ENCODE data around the gene PKIG. TPM values are rescaled to one million over a fixed set of nuclear protein-coding genes. Genes with fewer than 3 reads are reported as not detected.
A peak's percentile ranks its signal among the peaks of the same experiment; 100 is the strongest.

The PKIG gene
- total and polyA plus RNA-seq, 9 of the 15 experiments (the other 6 are each of a cell fraction or from before 2014, with no cell fraction given) = 0.13 to 7.0 (median 4.7) TPM

DNA sequence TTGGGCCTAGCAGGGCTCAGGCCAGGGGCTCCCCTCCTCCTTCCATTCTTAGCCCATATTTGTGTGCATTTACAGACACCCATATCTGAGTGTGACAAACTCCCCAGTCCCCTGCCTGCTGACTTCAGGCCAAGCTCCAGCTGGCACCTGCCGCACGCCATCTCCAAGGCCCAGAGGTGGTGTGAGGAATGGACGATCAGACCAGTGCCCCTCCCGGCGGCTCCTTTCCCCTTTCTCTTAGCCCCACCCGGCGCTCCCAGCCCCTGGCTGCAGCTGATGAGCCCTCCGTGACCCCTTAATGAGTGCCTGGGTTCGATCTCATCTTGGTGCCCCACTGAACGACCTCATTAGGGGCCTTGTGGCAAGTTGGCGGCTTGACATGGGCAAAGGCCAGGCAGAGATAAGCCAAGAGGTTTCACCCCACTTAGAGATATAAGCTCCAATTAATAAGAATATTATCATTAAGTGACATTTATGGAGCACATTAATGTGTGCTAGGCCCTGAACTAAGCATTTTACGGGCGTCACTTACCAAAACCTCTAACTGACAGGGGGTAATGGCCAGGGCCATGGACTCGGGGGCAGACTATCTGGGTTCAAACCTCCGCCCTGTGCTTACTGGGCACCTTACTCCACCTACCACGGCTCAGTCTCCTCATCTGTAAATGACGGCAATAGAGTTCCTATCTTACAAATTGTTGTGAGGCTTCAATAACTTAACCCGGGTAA lies 51.7 kb downstream of the PKIG start (continued):
- TF ChIP-seq, protein P1, sequence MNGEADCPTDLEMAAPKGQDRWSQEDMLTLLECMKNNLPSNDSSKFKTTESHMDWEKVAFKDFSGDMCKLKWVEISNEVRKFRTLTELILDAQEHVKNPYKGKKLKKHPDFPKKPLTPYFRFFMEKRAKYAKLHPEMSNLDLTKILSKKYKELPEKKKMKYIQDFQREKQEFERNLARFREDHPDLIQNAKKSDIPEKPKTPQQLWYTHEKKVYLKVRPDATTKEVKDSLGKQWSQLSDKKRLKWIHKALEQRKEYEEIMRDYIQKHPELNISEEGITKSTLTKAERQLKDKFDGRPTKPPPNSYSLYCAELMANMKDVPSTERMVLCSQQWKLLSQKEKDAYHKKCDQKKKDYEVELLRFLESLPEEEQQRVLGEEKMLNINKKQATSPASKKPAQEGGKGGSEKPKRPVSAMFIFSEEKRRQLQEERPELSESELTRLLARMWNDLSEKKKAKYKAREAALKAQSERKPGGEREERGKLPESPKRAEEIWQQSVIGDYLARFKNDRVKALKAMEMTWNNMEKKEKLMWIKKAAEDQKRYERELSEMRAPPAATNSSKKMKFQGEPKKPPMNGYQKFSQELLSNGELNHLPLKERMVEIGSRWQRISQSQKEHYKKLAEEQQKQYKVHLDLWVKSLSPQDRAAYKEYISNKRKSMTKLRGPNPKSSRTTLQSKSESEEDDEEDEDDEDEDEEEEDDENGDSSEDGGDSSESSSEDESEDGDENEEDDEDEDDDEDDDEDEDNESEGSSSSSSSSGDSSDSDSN (IDR thresholded peaks at IDR 0.05; ENCODE audit: borderline replicate concordance in 1 of 2, low read depth in 2 of 2, low read length in 2 of 2) = no peak
- no peak for TF ChIP-seq MXI1 (IDR thresholded peaks at IDR 0.05; ENCODE audit: low read depth, low read length)
- no peak for TF ChIP-seq SNRNP70 (optimal IDR thresholded peaks at IDR 0.05; ENCODE audit: low read depth, low read length)
- TF ChIP-seq ZNF140 (CRISPR knock-in tag; IDR thresholded peaks at IDR 0.05) = no peak
- no peak for TF ChIP-seq NCOA2 (IDR thresholded peaks at IDR 0.05; ENCODE audit: partially characterized antibody in 2 of 2)
- TF ChIP-seq SLC30A9 (CRISPR knock-in tag; IDR thresholded peaks at IDR 0.05) = no peak

DNA sequence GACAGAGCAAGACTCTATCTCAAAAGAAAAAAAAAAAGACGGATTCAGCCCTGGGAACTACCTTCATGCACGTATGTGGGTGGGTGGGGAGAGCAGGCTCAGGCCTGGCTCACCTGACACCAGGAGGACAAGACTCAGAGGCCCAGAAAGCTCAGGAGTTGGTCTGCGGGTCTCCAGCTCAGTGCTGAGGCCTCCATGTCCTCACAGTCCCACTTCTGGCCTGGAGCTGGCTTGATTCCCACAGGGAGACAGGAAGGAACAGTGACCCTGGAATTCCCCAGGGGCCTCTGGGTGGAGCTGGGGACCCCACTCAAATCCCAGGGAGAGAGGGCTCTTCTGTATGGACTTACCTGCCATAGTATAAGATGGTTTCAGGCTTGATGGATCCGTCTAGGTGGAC lies 53.5 kb downstream of the PKIG start:
- no peaks in the 10 kb centered on the region for H4K20me1 ChIP-seq (replicated peaks; ENCODE audit: control insufficient read depth, insufficient read depth, low read length)
- 0 out of 4 replicates have a peak overlapping the region, but pooled peaks of 1 of the 2 experiments have one; percentile 0 for H3K9ac ChIP-seq (ENCODE audit: insufficient read depth in 1 of 2, low read depth in 2 of 2, low read length in 2 of 2)
- CTCF ChIA-PET (ENCODE audit: low intra/inter-chr PET ratio) = no interaction called here
- FAIRE-seq = no peak
- no peak for DNase-seq (ENCODE audit: extremely low read depth in 1 of 4, low spot score in 3 of 4)
- peaks cover 0 to 7% of the 10 kb centered on the region in 2 experiments; a peak in 2 of 5 replicates for H3K27me3 ChIP-seq (ENCODE audit: control insufficient read depth in 2 of 2, insufficient read depth in 2 of 2, low read length in 2 of 2)
- H3K9me1 ChIP-seq (ENCODE audit: control insufficient read depth, insufficient read depth, low read length) = peaks cover 3% of the 10 kb centered on the region
- H3K27ac ChIP-seq (ENCODE audit: extremely low read depth, low read depth, low read length) = no peak overlapping the region
- no peaks in the 10 kb centered on the region for H3K79me2 ChIP-seq (ENCODE audit: control insufficient read depth, insufficient read depth, low read length)
- POLR2A ChIA-PET = interaction anchor here (1.0 to 1.2 kb wide), 2 partner anchors 10 to 83 kb away, joined by 3 read pairs; no protein-coding TSS in a partner anchor
- H3K4me2 ChIP-seq (ENCODE audit: insufficient read depth, low read length) = no peak overlapping the region
- in situ Hi-C loops (cut with MboI) = no loop called here
- no peak overlapping the region for H2AFZ ChIP-seq (ENCODE audit: low read depth, low read length)
- no peak overlapping the region for H3K4me3 ChIP-seq
- intact Hi-C loops (cut with micrococcal nuclease) = no loop called here
- no peaks in the 10 kb centered on the region for H3K9me3 ChIP-seq (replicated peaks; ENCODE audit: control insufficient read depth, insufficient read depth, low read depth, low read length)
- ATAC-seq = no peak
- 48% methylated on average over 3 of the region's 4 CpGs for WGBS (ENCODE audit: insufficient coverage, low coverage, missing lambda C conversion rate)
- no peaks in the 10 kb centered on the region for H3K4me1 ChIP-seq (replicated peaks in 1 of 2; ENCODE audit: control insufficient read depth in 2 of 2, insufficient read depth in 2 of 2, low read length in 2 of 2)
- no peaks in the 10 kb centered on the region for H3K36me3 ChIP-seq (ENCODE audit: control insufficient read depth, insufficient read depth, low read length)
- no TSS peak for BruUV-seq (replicated peaks)
- TF ChIP-seq HES1 (IDR thresholded peaks at IDR 0.05; ENCODE audit: low read depth) (no peak), ATF1 (CRISPR knock-in tag; IDR thresholded peaks at IDR 0.05) (no peak), ATF1 (tag; IDR thresholded peaks at IDR 0.05) (no peak), HDAC8 (tag; IDR thresholded peaks at IDR 0.05) (no peak), LEF1 (IDR thresholded peaks at IDR 0.05) (no peak), TOE1 (IDR thresholded peaks at IDR 0.05; ENCODE audit: borderline replicate concordance) (no peak), TOE1 (CRISPR knock-in tag; IDR thresholded peaks at IDR 0.05; ENCODE audit: borderline replicate concordance, low read depth) (no peak), KLF1 (tag; IDR thresholded peaks at IDR 0.05) (no peak)
- TF ChIP-seq, protein P2, sequence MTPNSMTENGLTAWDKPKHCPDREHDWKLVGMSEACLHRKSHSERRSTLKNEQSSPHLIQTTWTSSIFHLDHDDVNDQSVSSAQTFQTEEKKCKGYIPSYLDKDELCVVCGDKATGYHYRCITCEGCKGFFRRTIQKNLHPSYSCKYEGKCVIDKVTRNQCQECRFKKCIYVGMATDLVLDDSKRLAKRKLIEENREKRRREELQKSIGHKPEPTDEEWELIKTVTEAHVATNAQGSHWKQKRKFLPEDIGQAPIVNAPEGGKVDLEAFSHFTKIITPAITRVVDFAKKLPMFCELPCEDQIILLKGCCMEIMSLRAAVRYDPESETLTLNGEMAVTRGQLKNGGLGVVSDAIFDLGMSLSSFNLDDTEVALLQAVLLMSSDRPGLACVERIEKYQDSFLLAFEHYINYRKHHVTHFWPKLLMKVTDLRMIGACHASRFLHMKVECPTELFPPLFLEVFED (CRISPR knock-in tag; conservative IDR thresholded peaks at IDR 0.05) = no peak
- TF ChIP-seq, protein P3, sequence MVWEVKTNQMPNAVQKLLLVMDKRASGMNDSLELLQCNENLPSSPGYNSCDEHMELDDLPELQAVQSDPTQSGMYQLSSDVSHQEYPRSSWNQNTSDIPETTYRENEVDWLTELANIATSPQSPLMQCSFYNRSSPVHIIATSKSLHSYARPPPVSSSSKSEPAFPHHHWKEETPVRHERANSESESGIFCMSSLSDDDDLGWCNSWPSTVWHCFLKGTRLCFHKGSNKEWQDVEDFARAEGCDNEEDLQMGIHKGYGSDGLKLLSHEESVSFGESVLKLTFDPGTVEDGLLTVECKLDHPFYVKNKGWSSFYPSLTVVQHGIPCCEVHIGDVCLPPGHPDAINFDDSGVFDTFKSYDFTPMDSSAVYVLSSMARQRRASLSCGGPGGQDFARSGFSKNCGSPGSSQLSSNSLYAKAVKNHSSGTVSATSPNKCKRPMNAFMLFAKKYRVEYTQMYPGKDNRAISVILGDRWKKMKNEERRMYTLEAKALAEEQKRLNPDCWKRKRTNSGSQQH (CRISPR knock-in tag; IDR thresholded peaks at IDR 0.05) = no peak

Measured in K562 (cell line).